ENCODE data around the gene AHRR.
A peak's percentile ranks its signal among the peaks of the same experiment; 100 is the strongest.
"Not testable (repeated sequence)": the region's sequence is repeated elsewhere in the genome, so short reads cannot be mapped to it uniquely, and the experiment has no call there.

AHRR gene

DNA sequence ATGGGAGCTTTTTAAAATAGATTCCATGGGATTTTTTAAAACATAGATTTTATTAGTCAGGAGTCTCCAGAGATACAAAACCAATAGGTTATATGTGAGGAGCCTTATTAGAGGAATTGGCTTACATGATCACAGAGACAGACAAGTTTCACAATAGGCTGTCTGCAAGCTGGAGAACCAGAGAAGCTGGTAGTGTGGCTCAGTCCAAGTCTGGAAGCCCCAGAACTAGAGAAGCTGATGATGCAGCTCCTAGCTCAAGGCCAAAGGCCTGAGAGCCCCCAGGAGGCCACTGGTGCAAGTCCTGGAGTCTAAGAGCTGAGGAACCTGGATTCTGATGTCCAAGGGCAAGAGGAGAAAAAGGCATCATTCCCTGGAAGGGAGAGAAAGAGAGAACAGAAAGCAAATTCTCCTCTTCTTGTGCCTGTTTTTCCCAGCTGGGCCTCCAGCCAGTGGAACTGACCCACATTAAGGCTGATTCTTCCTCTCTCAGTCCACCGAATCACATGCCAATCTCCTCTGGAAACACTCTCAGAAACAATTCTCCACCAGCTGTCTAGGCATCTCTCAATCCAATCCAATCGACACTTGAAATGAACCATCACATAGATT lies 59.3 kb downstream of the AHRR start:
- no peak for DNase-seq

DNA sequence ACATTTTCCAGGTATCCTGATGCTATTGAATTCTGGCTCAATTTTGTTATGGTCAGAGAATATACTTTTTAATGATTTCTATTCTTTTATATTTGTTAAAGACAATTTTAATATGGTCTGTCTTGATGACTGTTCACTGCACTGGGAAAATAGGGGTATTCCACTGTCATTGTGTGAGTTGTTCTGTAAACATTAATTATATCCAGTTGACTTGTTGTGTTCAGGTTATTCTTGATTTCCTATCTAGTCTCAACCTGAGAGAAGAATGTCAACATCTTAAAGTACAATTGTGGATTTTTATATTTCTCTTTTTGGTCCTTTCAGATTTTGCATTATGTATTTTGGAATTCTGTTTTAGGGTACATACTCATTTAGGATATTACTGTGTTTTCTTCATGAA lies 61.6 kb downstream of the AHRR start:
- DNase-seq, result no peak

DNA sequence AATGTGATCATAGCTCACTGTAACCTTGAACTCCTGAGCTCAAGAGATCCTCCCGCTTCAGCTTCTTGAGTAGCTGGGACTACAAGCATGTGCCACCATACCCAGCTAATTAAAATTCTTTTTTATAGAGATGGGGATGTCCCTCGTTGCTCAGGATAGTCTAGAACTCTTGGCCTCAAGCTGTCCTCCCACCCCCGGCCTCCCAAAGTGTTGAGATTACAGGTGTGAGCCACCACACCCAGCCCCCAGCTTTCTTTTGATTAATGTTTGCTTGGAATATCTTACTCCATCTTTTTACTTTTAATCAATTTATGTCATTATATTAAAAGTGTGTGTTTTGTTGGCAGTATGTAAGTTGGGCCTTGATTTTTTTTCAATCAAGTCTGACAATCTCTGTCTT lies 62.1 kb downstream of the AHRR start:
- DNase-seq, result no peak

DNA sequence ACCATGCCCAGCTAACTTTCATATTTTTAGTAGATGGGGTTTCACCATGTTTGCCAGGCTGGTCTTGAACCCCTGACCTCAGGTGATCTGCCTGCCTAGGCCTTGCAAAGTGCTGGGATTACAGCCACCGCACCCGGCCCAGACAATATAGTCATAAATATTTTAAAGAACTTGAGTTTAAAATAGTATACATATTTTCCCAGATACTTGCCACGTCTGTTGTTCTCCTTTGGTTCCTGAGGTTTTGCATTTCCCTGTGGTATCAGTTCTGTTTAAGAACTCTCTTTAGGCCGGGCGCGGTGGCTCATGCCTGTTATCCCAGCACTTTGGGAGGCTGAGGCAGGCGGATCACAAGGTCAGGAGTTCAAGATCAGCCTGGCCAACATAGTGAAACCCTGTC lies 63.1 kb downstream of the AHRR start:
- DNase-seq, result not testable (repeated sequence)

DNA sequence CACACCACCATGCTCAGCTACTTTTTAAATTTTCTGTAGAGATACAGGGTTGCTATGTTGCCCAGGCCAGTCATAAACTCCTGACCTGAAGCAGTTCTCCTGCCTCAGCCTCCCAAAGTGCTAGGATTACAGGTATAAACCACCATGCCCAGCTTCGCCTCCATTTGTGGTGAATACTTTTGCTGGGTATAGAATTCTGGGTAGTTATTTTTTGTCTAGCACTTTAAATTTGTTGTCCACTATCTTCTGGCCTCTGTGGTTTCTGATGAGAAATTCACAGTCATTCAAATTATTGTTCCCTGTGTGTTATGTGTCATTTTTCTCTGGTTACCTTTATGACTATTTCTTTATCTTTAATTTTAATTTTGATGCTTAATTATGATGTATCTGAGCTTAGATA lies 63.8 kb downstream of the AHRR start:
- no peak for DNase-seq

DNA sequence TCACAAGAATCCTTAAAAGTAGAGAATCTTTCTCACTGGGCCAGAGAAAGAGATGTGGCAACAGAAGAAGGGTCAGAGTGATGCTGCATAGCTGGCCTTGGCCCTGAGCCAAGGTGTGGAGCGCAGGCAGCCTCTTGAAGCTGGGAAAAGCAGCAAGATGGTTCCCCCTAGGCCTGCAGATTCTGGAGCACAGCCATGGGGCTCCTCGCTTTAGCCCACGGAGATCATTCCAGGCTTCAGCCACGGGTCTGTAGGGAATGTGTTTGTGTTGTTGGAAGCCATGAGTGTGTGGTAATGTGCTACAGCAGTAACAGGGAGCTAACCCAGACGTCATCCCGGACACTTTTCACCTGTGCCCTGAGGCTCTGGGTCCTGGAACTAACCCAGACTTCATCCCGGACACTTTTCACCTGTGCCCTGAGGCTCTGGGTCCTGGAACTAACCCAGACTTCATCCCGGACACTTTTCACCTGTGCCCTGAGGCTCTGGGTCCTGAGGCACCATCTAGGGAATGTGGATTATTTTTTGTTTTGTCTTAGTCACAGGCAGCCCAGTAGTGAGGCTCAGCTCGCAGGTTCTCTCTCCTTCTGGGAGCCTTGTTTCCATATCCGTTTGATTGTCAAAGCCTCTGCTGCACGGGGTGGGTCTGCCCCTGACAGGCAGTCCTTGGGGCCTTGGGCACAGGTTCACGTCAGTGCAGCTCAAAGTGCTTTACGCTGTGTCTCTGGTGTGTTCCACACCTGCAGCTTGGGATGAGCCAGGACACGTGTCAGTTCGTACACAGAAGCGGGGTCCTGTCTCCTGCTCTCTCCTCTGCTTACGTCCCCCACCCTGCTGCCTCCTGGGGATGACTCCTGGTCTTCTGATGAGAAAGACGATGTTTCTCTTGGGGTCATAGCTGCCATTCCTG lies 65.2 kb downstream of the AHRR start:
- DNase-seq, result no peak

DNA sequence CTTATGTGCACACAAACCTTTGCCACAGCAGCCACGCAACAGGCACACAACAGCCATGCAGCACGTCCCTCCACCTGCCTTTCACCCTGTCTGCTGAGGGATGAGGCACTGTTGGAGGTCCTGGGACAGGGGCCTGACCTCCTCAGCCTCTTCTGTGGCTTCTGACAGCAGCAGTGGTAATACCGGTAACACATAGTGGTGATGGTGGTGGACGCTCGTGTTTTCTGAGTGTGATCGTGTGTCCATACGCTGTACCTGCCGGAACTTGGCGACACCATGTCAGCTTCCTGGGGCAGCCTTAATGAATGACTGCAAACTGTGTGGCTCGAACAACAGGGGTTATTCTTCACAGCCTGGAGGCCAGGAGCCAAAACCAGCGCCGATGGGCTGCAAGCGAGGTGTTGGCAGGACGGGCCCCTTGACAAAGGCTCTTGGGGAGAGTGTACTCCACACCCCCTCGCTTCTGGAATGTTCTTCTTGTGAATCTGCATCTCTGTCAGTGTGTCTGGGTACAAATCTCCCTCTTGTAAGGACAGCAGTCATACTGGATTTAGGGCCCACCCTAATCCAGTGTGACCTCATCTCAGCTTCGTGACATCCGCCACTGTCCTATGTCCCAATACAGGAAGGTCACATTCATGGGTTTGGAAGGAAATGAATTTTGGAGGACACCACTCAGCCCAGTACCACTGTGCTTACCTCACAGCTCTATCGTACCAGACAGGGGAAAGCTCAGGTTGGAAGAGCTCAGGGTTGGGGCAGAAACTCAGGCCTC lies 66.2 kb downstream of the AHRR start:
- DNase-seq, result no peak

DNA sequence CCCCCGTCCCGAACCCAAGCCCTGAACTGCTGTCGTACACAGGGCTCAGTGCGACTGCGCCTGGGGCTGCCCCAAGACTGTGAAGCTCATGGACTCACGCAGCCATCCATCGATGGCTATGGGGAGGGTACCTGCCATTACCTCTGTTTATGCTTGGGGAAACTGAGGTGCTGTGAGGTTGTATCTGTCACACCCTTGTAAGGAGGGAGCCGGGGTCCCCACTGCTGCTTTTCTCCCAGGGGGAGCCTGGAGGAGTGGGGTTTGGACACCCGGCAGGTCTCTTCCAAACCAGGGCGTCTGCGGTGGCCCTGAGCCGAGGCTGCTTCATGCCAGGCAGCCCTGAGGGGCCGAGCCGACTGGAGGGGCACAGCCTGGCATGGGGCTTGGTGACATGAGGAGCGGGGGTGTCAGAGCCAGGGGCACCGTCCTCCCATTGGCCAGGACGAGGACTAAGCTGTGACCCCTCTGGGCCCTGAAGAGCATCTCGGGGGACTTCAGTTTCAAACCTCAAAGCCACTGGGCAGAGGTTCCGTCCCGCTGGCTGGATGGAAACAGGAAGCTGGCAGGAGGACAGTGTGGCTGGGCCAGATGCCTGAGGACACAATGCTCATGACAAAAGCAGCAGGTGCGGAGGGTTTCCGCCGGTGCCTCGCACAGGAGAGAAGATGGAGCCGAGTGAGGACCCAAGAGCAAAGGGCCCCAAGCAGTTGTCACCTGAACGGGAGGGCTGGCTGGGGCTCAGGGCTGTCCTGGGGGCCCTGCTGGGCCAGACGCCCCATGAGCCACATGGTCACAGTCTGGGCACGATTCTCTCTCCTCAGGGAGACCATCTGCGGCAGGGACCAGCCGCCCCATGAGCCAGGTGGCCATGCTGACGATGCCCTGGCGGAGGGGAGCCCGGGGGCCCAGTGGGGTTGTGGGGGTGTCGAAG lies 67.0 kb downstream of the AHRR start:
- DNase-seq, result no peak

DNA sequence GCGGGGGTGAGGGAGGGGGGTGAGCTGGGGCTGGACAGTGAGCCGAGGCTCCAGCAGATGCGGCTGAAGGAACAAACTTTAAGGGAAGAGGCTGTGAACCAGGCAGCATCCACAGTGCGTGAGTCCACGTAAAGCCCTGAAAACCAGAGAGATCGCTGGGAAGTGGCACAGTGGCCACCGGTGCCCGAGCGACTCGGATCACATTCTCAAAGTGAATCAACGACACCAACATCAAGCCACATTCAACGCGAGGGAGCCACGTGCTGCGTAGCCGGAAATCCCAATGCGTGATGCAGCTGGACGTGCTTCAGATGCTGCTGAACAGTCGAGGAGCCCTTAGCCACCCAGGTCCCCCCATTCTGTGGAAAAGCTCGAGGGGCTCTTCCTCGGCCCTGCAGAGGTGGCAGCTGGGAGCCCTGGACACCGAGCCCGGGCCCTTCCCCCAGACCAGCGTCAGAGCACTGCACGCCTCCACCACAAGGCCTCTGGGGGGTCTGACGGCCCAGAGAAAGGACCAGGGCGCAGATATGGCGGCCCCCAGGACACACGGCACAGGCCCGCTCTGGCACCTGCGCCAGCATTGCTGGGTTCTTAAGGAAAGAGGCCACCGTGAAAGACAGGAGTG lies 67.8 kb downstream of the AHRR start:
- no peak for DNase-seq

DNA sequence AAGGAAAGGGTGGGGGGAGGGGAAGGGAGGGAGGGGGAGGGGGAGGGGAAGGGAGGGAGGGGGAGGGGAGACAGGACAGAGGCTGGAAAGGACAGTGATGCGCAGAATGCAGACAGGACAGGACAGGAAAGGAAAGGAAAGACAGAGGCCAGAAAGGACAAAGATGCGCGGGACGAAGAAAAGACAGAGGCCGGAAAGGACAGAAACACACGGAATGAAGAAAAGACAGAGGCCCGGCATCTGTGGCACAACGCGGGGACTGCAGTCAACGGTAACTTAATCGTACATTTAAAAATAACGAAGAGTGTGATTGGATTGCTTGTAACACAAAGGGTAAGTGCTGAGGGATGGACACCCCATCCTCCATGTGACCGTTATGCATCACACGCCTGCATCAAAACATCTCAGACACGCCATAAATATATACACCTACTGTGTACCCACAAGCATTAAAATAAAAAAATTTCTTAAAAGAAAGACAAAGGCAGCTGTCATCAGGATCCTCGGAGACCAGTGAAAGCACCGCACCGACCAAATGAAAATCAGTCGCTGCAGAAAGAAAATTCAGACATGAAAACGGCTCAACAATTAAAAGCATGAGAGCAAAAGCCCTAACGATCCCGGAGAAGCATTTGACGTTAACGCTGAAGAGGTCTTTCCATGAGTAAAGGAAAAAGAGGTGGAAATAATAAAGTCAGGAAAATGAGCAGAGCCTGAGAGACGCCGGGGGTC lies 68.5 kb downstream of the AHRR start:
- no peak for DNase-seq

DNA sequence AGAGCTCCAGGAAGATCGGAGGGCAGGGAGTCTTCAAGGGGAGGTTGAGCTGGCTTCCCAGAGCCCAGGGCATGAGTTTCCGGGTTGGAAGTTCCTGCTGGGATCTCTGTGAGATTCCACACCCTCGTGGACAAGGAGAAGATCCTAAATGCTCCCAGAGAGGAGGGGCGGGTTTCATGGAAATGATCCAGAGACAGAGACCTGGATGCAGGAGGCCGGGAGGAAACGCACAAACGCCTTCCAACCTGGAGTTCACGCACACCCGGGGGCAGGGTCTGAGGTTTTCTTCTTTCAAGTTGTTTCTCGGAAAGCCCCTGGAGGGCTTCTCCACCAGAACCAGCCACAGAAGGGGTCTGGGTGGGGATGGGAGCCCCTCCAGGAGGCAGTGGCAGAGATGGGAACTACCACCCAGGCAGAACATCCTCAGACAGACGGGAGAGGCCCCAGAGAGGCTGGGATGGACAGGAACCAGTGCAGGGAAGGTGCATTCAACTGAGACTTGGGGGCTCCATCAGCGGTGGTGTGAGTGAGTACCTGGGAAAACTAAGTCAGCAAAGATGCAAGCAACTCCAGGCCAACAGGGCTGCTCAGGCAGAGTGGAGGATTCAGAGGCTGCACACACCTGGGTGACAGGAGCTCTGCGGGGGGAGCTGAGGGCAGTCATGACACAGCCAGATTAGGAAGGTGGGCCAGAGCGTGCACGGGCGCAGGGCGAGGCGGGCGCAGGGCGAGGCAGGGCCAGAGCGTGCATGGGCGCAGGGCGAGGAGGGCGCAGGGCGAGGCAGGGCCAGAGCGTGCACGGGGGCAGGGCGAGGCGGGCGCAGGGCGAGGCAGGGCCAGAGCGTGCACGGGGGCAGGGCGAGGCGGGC lies 69.3 kb downstream of the AHRR start:
- no peak for DNase-seq

DNA sequence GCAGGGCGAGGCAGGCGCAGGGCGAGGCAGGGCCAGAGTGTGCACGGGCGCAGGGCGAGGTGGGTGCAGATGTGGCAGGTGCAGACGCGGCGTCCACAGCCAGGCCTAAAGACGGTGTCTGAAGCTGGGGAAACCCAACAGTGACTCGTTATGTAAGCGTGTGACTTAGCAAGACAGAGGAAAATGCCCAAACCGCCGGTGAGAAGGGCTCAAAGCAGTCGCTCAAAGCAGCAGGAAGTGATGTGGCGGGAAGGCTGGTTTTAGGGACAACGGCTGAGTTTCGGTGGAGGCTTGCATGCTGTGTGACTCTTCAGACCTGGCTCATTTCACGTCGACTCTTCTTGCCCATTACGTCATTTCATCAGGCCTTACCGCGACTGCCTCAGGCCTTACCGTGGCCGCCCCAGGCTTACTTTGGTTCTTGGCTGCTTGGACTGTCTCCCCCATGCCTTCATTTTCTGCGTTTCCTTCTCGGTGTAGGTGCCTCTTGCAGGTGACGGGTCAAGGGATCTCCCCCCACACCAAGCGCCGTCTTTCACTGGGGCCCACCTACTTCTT lies 71.0 kb downstream of the AHRR start:
- peak; percentile 57 to 68 for DNase-seq

DNA sequence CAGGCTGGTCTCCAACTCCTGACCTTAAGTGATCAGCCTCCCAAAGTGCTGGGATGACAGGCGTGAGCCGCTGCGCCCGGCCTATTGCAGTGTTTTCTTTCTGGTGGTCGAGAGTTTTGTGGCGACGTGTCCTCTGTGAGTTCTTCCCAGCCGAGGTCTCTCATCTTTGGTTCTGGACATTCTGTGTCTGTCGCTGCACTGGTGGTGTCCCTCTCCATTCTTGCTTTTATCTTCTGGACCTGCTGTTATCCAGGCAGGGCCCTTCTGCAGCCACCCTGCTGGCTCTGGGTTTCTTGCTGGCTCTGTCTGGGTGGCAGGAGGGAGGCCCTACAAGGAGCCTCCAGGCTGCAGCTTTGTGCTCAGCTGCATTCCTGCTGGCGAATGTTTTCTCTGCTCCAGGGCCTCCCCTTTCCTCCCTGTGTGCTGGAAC lies 72.3 kb downstream of the AHRR start:
- no peak for DNase-seq

DNA sequence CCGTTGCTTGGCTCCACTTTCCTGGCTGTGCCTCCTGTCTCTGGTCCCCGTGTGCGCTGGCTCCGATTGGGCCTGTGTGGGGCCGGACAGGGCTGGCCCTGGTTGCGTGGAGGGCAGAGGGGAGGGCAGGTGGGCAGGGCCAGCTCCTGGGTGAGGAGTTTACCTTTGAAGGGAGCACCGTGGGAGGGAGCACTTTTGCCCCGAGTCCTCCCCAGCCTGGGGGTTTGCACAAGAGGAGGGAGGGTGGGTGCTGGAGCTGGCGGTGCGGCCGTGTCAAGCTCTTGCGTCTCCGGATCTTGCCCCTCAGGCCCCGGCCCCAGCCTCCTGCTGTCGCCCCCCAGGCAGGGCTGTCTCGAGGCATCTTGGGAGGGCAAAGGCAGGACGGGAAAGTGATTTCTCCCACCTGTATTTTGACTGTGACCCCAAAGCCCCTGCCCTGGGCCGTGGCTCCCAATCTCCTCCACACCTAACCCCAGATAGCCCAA lies 73.2 kb downstream of the AHRR start:
- no peak for DNase-seq

DNA sequence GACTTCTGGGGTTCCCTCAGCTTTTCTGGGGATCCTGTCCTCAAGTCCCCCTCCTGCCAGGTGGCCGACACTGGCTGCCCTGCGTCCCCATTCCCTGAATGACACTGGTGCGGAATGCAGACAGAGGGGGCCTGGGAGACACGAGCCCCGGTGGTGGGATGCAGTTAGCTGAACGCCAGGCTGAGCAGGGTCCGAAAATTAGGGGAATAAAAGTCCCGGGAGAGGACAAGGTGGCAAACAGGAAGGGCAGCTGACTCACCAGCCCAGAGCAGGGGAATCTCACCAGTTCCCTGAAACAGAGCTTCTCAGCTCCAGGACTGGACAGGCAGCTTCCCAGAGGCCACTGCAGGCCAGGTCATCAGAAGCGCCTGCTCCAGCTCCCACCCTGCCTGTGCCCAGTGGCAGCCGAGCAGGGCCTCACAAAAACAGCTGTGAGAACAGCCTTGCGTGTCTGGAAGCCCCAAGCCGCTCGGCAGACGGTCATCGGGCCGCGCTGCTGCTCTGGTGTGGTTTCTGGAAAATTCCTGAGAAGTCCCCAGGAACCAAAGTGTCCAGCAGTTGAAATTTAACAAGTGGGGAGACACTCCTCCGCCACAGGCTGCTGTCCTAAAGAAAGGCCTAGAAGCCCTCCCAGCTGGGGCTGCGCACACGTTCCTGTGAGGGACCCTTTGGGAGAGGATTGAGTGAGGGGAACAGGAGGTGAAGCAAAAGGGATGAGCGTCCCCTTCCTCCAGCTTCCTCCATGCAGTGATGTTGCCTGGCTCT lies 73.8 kb downstream of the AHRR start:
- DNase-seq, result no peak

DNA sequence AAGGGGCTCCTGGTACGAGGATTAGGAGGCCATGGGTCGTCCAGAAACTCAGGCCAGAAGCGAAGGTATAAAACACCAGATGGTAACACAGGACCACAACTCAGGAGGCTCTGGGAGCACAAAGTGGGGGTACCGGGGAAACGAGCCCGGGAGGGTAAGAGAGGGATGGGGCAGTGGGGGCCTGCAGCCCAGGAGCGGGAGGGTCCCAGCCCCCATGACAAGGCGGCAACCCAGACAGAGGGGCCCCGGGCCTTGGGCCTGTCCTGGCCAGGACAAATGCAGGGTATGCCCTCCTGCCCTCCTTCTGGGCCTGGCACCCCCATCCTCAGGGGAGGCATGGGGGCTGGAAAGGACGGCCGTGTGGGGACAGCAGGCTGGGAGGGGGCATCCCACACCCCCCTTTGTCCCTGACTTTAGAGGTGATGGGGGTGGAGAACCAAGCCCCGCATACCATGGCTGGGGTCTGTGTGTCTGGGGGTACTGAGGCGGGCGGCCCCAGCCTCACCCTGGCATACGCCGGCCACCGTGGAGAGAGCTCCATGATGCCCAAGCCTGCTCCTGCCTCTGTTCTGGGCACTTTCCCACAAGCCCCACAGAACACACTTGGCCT lies 74.5 kb downstream of the AHRR start:
- no peak for DNase-seq

DNA sequence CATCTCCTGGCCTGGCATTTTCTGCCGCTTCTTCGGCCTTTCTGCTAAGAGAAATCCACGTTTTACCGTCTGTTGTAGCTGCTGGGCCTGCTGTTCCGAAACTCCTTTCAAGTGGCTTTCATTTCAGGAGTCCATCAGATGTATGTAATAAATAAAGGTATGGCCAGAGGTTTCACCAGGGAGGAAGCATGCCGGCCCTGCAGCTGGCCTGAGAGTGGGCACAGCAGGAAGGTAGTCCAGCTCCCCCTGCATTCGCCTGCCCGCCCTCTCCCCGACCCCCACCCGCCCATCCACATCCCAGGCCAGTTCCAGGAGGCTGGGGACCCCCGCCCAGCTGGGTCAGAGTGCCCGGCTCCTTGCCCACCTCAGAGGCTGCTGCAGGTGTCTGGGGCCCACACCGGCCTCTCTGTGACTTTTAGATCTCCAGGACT lies 75.0 kb downstream of the AHRR start:
- no peak for DNase-seq

DNA sequence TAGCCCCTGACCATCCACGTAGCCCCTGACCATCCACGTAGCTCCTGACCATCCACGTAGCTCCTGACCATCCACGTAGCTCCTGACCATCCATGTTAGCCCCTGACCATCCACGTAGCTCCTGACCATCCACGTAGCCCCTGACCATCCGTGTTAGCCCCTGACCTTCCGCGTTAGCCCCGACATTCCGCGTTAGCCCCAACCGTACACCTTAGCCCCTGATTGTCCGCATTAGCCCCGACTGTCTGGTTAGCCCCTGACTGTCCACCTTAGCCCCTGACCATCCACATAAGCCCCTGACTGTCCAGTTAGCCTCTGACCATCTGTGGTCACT lies 76.6 kb downstream of the AHRR start:
- not testable (repeated sequence) for DNase-seq

Data from CD4-positive, alpha-beta T cell treated with Interleukin-1 beta for 1 hour (primary cell).